Hypothalamus (tissue), 51 donors: ENCODE data around the gene NPAS3.

Experiments used
- DNase-seq, 51 donors: peaks; one replicate each; lab custom pipeline; 2025; lab: John Stamatoyannopoulos, UW

The NPAS3 gene

GRCh38 chr14:32996343-32996742 lies 57.7 kb downstream of the NPAS3 start:
- no peak for DNase-seq

GRCh38 chr14:32998433-32998832 lies 59.8 kb downstream of the NPAS3 start:
- DNase-seq = no peak

GRCh38 chr14:33009673-33010072 lies 71.0 kb downstream of the NPAS3 start:
- no peak for DNase-seq

- no peak for DNase-seq
These were observed 71.8 kb downstream of the NPAS3 start for GRCh38 chr14:33010495-33010894.

- DNase-seq = no peak
These were observed 76.0 kb downstream of the NPAS3 start for GRCh38 chr14:33014710-33015109.

GRCh38 chr14:33016613-33017012 lies 77.9 kb downstream of the NPAS3 start:
- DNase-seq = no peak

- DNase-seq = no peak
These were observed 78.3 kb downstream of the NPAS3 start for GRCh38 chr14:33017016-33017415.

- no peak for DNase-seq
These were observed 80.7 kb downstream of the NPAS3 start for GRCh38 chr14:33019346-33019745.

GRCh38 chr14:33026850-33027430 lies 88.3 kb downstream of the NPAS3 start:
- peak in 35 of 51 donors; percentile 1 to 68 (median 25) for DNase-seq

GRCh38 chr14:33029511-33029910 lies 90.8 kb downstream of the NPAS3 start:
- DNase-seq = no peak

- no peak for DNase-seq
These were observed 91.7 kb downstream of the NPAS3 start for GRCh38 chr14:33030386-33030785.

- DNase-seq = no peak
These were observed 96.9 kb downstream of the NPAS3 start for GRCh38 chr14:33035416-33036194.

- peak in 1 of 51 donors; percentile 3 for DNase-seq
These were observed 100.6 kb downstream of the NPAS3 start for GRCh38 chr14:33039311-33039710.

GRCh38 chr14:33040372-33041140 lies 101.9 kb downstream of the NPAS3 start:
- no peak for DNase-seq

GRCh38 chr14:33042591-33042990 lies 103.9 kb downstream of the NPAS3 start:
- DNase-seq = no peak

- no peak for DNase-seq
These were observed 107.1 kb downstream of the NPAS3 start for GRCh38 chr14:33045760-33046159.

- no peak for DNase-seq
These were observed 114.3 kb downstream of the NPAS3 start for GRCh38 chr14:33052943-33053342.

GRCh38 chr14:33056213-33056612 lies 117.5 kb downstream of the NPAS3 start:
- no peak for DNase-seq

- no peak for DNase-seq
These were observed 118.9 kb downstream of the NPAS3 start for GRCh38 chr14:33057585-33057984.

GRCh38 chr14:33061667-33062325 lies 123.1 kb downstream of the NPAS3 start:
- DNase-seq = peak in 2 of 51 donors; percentile 1 to 5

GRCh38 chr14:33062476-33062875 lies 123.8 kb downstream of the NPAS3 start:
- DNase-seq = no peak
